ENCODE results near the gene NAE1. TPM values are rescaled to one million over a fixed set of nuclear protein-coding genes. Genes with fewer than 3 reads are reported as not detected.

NAE1 gene
- total RNA-seq, 2 experiments from 2014 or later, result 121 to 126 TPM

DNA sequence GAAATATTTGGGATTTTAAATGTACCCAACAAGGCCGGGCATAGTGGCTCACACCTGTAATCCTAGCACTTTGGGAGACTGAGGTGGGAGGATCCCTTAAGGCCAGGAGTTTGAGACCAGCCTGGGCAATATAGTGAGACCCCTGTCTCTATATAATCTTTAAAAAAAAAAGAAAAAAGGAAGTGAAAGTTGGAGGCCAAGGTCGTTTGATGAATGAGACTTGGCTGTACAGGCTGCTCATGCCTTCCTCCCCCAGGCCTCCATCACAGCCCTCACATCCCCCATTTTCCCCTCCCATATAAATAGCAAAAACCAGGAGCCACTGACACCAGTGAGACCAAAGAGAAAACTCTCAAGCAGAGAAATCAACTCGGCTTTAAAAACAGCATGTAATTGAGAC is 10.1 kb upstream of the NAE1 start:
- DNase-seq, result no peak
- H3K36me3 Mint-ChIP-seq, result no peaks in the 10 kb centered on the region
- peaks cover 6% of the 10 kb centered on the region for H3K4me1 Mint-ChIP-seq (ENCODE audit: low read depth)
- intact Hi-C loops (cut with micrococcal nuclease), result no loop called here
- H3K9me3 Mint-ChIP-seq, result no peaks in the 10 kb centered on the region
- ChIA-PET CTCF (interaction anchor here (1.0 to 1.3 kb wide), 2 partner anchors 10 to 15 kb away, joined by 3 to 4 read pairs; partner anchors contain the start of gene NAE1), POLR2A (no interaction called here)
- H3K27me3 Mint-ChIP-seq, result peaks cover 28% of the 10 kb centered on the region
- no peak overlapping the region for H3K4me3 Mint-ChIP-seq
- H3K27ac Mint-ChIP-seq, result no peak overlapping the region

DNA sequence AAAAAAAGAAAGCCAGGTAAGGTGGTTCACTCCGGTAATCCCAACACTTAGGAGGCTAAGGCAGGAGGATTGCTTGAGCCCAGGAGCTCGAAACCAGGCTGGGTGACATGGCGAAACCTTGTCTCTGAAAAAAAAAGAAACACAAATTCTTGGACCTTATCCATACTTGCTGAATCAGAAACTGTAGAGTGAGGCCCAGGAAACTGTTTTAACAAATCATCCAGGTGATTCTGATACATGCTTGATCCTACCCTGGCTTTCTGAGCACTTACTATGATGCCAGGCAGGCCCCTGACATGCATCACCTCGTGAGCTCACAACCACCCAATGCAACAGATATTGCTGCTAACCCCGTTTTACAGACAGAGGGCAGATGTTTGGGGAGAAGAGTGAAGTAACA is 4.0 kb upstream of the NAE1 start:
- POLR2A ChIA-PET, result no interaction called here
- Mint-ChIP-seq H3K9me3 (no peaks in the 10 kb centered on the region), H3K27ac (no peak overlapping the region), H3K4me1 (ENCODE audit: low read depth) (peaks cover 20% of the 10 kb centered on the region), H3K4me3 (no peak overlapping the region), H3K36me3 (no peaks in the 10 kb centered on the region), H3K27me3 (peaks cover 1% of the 10 kb centered on the region)
- CTCF ChIA-PET, result interaction anchor here (0.7 to 15.9 kb wide), 3 partner anchors 28 to 75 kb away, joined by 4 to 355 read pairs (median 5); no protein-coding TSS in a partner anchor
- intact Hi-C loops (cut with micrococcal nuclease), result loop anchor here (5.0 kb wide), 1 partner anchor 93 kb away; the partner anchor contains the start of gene RRAD
- no peak for DNase-seq

DNA sequence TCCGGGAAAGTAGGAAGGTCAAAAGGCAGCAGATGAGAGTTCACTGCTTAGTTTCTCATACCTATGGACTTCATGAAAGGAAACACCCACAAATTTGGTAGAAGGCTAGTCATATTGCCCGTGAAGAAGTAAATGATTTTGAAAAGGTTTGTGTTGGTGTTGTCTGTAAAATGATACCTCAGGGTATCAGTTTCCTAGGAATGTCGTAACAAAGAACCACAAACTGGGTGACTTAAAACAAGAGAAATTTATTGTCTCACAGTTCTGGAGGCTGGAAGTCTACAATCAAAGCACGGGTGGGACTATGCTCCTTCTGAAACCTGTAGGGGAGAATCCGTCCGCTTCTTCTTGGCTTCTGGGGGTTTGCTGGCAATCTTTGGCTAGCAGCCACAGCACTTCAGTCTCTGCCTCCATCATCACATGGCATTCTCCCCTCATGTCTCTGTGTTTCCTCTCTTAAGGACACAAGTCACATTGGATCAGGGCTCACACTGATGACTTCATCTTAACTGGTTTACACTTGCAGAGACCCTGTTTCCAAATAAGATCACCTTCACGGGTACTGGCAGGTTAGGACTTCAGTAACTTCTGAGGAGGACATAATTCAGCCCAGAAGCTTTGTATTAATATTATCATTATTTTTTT is 2.0 kb upstream of the NAE1 start:
- POLR2A ChIA-PET, result no interaction called here
- Mint-ChIP-seq H3K36me3 (peaks cover 3% of the 10 kb centered on the region), H3K9me3 (no peaks in the 10 kb centered on the region), H3K4me1 (ENCODE audit: low read depth) (peaks cover 33% of the 10 kb centered on the region), H3K4me3 (no peak overlapping the region), H3K27me3 (no peaks in the 10 kb centered on the region), H3K27ac (no peak overlapping the region)
- no peak for DNase-seq
- intact Hi-C loops (cut with micrococcal nuclease), result loop anchor here (5.0 kb wide), 1 partner anchor 95 kb away; the partner anchor contains the start of gene RRAD
- CTCF ChIA-PET, result interaction anchor here (15.9 kb wide), 1 partner anchor 37 kb away, joined by 355 read pairs; no protein-coding TSS in a partner anchor

DNA sequence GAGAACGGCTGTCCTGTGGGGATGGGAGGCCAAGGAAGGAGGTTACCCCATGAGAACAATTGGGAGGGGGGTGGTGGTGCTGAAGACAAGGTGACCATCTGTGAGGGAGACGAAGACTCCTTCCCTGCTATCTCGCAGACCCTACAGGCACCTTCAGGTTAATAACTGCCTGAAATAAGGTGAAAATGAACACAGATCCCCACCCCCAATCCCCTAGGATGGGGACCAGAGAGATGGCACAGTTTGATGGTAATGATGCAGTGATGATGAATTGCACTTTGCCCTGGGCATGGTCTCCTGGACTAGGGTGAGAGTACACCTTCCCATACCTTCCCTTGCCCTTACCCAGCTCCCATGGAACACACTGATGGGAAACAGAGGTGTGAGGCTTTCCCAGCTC is 1.4 kb upstream of the NAE1 start:
- Mint-ChIP-seq H3K36me3 (peaks cover 6% of the 10 kb centered on the region), H3K4me1 (ENCODE audit: low read depth) (peaks cover 37% of the 10 kb centered on the region), H3K27me3 (no peaks in the 10 kb centered on the region), H3K9me3 (no peaks in the 10 kb centered on the region), H3K27ac (no peak overlapping the region), H3K4me3 (no peak overlapping the region)
- ChIA-PET POLR2A (no interaction called here), CTCF (interaction anchor here (0.7 to 15.9 kb wide), 5 partner anchors 28 to 95 kb away, joined by 5 to 355 read pairs (median 20); partner anchors contain the start of gene PDP2)
- DNase-seq, result no peak
- intact Hi-C loops (cut with micrococcal nuclease), result loop anchor here (5.0 kb wide), 1 partner anchor 95 kb away; the partner anchor contains the start of gene RRAD

DNA sequence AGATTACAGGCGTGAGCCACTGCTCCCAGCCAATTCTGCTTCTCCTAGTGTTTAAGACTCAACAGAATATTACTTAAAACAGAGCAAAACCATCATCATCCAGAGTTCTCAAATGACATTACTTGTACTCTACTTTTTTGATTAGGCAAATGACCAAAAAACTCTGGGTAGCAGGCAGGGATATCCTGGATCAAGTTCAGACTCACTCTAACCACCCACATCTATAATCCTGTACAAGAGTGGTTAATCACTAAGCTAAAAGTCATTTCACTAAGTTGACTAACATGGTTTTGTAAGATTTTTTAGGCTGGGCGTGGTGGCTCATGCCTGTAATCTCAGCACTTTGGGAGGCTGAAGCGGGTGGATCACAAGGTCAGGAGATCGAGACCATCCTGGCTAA is 6.8 kb downstream of the NAE1 start:
- H3K36me3 Mint-ChIP-seq, result peaks cover 44% of the 10 kb centered on the region
- no peaks in the 10 kb centered on the region for H3K27me3 Mint-ChIP-seq
- ChIA-PET CTCF (interaction anchor here (1.0 to 15.9 kb wide), 2 partner anchors 10 to 46 kb away, joined by 3 to 355 read pairs; no protein-coding TSS in a partner anchor), POLR2A (no interaction called here)
- intact Hi-C loops (cut with micrococcal nuclease), result no loop called here
- no peaks in the 10 kb centered on the region for H3K9me3 Mint-ChIP-seq
- no peak overlapping the region for H3K27ac Mint-ChIP-seq
- DNase-seq, result no peak
- peaks cover 17% of the 10 kb centered on the region for H3K4me1 Mint-ChIP-seq (ENCODE audit: low read depth)
- H3K4me3 Mint-ChIP-seq, result no peak overlapping the region

DNA sequence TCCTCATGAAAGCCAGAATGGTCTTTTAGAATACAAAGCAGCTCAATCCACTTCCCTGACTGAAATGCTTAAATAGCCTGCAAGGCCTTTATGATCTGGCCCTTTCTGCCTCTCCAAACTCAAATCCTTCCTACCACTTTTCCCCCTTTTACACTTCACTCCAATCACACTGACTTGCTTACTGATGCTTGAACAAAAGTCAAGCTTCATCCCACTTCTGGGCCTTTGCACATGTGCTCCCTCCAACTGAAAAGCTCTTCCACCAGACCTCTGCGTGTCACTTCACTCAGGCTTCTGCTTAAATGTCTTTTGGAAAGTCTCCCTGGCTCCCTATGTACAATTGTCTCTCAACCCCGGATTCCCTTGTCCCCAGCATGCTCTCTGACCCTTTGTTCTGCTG is 16.0 kb downstream of the NAE1 start:
- Mint-ChIP-seq H3K9me3 (no peaks in the 10 kb centered on the region), H3K4me1 (ENCODE audit: low read depth) (no peaks in the 10 kb centered on the region), H3K4me3 (no peak overlapping the region), H3K27ac (no peak overlapping the region), H3K36me3 (peaks cover 58% of the 10 kb centered on the region), H3K27me3 (no peaks in the 10 kb centered on the region)
- DNase-seq, result no peak
- POLR2A ChIA-PET, result no interaction called here
- CTCF ChIA-PET, result interaction anchor here (0.6 to 1.0 kb wide), 2 partner anchors 9 to 16 kb away, joined by 3 to 4 read pairs; partner anchors contain the start of gene NAE1
- intact Hi-C loops (cut with micrococcal nuclease), result no loop called here

DNA sequence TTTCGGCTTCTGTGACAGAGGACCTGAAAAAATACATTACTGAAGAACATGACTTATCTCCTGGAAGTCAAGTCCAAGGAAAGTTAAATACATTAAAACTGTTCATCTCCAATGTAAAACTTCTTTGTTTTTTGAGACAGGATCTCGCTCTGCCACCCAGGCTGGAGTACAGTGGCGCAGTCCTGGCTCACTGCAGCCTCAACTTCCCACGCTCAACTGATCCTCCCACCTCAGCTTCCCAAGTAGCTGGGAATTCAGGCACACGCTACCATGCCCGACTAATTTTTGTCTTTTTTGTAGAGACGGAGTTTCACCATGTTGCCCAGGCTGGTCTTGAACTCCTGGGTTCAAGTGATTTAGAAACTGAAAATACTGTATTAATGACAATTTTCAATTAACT is 19.7 kb downstream of the NAE1 start:
- no peak overlapping the region for H3K27ac Mint-ChIP-seq
- H3K9me3 Mint-ChIP-seq, result no peaks in the 10 kb centered on the region
- intact Hi-C loops (cut with micrococcal nuclease), result no loop called here
- no peak for DNase-seq
- H3K4me1 Mint-ChIP-seq (ENCODE audit: low read depth), result no peaks in the 10 kb centered on the region
- H3K36me3 Mint-ChIP-seq, result peaks cover 45% of the 10 kb centered on the region
- H3K27me3 Mint-ChIP-seq, result no peaks in the 10 kb centered on the region
- ChIA-PET CTCF (interaction anchor here (1.0 kb wide), 1 partner anchor 19 kb away, joined by 3 read pairs; the partner anchor contains the start of gene NAE1), POLR2A (no interaction called here)
- H3K4me3 Mint-ChIP-seq, result no peak overlapping the region

DNA sequence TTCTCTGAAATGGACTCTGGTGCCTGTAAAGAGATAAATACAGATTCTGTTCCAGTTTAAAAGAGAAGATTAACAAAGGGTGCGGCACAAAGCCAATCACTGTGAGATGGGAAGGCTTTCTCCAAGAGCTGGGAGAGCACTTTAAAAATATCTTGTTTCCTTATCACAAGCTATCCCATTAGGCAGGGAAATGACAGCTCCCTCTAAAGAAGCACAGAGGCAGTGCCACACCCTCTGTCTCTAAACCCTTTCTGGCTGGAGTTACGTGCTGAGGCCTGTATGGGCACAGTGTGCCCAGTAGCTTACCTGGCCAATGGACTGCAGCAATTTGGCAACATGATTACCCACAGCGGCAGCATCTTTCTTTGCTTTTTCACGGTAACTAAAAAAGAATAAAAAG is 20.4 kb downstream of the NAE1 start:
- ChIA-PET CTCF (interaction anchor here (1.0 kb wide), 1 partner anchor 20 kb away, joined by 3 read pairs; the partner anchor contains the start of gene NAE1), POLR2A (no interaction called here)
- no peak overlapping the region for H3K27ac Mint-ChIP-seq
- no peaks in the 10 kb centered on the region for H3K4me1 Mint-ChIP-seq (ENCODE audit: low read depth)
- H3K36me3 Mint-ChIP-seq, result peaks cover 45% of the 10 kb centered on the region
- H3K9me3 Mint-ChIP-seq, result no peaks in the 10 kb centered on the region
- H3K4me3 Mint-ChIP-seq, result no peak overlapping the region
- no peak for DNase-seq
- no peaks in the 10 kb centered on the region for H3K27me3 Mint-ChIP-seq
- intact Hi-C loops (cut with micrococcal nuclease), result no loop called here

DNA sequence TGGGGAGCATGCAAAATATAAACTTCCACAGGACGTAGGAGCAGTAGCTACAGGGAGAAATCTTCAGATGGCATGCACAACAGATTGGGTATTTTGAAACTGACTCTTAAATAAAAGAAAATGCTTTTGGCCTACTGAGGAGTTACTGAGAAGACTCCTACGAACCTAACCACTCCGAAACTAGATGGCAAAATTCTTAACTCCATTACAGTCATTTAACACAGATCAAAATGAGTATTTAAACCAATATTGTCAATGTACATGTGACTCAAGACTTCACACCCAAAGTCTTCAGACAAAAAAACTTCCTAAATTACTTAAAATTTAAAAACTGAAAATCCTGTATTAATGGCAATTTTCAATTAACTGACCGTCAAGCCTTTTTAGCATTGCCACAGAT is 21.0 kb downstream of the NAE1 start:
- Mint-ChIP-seq H3K9me3 (no peaks in the 10 kb centered on the region), H3K4me3 (no peak overlapping the region), H3K36me3 (peaks cover 46% of the 10 kb centered on the region), H3K4me1 (ENCODE audit: low read depth) (no peaks in the 10 kb centered on the region), H3K27me3 (no peaks in the 10 kb centered on the region), H3K27ac (no peak overlapping the region)
- CTCF ChIA-PET, result interaction anchor here (0.7 to 1.7 kb wide), 4 partner anchors 21 to 63 kb away, joined by 4 to 10 read pairs (median 5); partner anchors contain the start of genes DYNC1LI2 and NAE1
- intact Hi-C loops (cut with micrococcal nuclease), result no loop called here
- POLR2A ChIA-PET, result no interaction called here
- DNase-seq, result no peak

DNA sequence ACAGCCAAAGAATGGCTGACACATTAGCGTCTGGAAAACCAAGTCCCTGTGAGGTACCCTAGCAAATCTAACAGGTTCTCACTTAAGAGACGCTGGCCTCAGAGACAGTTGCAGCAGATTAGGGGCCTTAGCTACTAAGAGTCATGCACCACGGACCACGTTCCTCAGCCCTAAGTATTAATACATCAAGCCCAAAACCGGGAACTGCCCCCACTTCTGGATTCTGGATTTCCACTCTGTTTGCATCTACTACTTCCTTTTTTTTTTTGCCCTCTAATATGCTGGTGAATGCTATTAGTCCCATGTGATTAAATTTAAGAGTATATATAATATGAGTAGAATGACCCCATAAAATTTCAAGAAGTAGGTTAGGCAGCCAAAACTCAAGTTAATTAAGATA is 28.6 kb downstream of the NAE1 start:
- H3K27ac Mint-ChIP-seq, result no peak overlapping the region
- POLR2A ChIA-PET, result no interaction called here
- H3K36me3 Mint-ChIP-seq, result peaks cover 26% of the 10 kb centered on the region
- no peak for DNase-seq
- H3K9me3 Mint-ChIP-seq, result no peaks in the 10 kb centered on the region
- intact Hi-C loops (cut with micrococcal nuclease), result no loop called here
- no peaks in the 10 kb centered on the region for H3K4me1 Mint-ChIP-seq (ENCODE audit: low read depth)
- H3K27me3 Mint-ChIP-seq, result no peaks in the 10 kb centered on the region
- H3K4me3 Mint-ChIP-seq, result no peak overlapping the region
- CTCF ChIA-PET, result no interaction called here

DNA sequence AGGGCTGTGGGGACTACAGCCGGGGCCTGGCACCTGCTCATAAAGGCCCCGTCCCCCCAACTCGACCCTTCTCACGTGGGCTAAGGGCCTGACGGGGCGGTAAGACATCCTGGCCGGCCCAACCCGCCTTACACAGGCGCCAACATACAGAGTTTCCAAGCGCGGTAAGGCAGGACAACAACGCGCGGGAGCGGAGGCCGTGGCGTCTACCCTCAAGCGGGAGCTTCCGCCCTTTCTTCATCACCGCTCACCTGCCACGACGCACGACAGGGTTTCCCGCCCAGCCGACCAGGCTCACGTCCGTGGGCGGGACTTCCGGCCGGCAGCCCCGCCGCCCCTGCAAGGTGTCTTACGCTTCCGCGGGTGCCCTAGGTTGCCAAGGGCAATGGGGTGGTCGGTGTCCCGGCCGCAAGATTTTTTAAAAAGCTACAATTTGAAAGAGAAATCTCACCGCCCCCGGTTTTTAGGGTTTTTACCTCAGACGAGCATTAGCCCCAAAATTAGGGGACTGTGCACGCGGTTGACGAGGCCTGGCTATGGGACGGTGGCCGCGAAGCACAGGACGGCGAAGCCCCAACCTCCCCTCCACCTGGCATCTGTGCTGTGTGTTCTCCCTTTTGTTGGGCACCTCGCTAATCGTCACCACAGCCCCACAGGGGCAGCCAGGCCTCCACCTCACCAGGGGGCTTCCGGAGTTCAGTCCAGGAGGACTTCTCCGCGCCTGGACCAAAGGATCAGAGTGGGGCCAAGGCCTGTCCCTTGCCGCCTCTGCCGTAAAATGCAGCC is 29.3 kb downstream of the NAE1 start, which contains the start of gene TERB1:
Gene TERB1, minus strand, starts transcription at position 265 of the 786 bp plus-strand sequence. CDS start 4,786 bp downstream, outside the sequence.
- CTCF ChIA-PET, result no interaction called here
- Mint-ChIP-seq H3K36me3 (peaks cover 25% of the 10 kb centered on the region), H3K4me1 (ENCODE audit: low read depth) (no peaks in the 10 kb centered on the region), H3K27ac (no peak within 1 kb of the TSS), H3K4me3 (no peak within 1 kb of the TSS), H3K9me3 (no peaks in the 10 kb centered on the region), H3K27me3 (no peaks in the 10 kb centered on the region)
- no peak for DNase-seq
- intact Hi-C loops (cut with micrococcal nuclease), result no loop called here
- POLR2A ChIA-PET, result no interaction called here

DNA sequence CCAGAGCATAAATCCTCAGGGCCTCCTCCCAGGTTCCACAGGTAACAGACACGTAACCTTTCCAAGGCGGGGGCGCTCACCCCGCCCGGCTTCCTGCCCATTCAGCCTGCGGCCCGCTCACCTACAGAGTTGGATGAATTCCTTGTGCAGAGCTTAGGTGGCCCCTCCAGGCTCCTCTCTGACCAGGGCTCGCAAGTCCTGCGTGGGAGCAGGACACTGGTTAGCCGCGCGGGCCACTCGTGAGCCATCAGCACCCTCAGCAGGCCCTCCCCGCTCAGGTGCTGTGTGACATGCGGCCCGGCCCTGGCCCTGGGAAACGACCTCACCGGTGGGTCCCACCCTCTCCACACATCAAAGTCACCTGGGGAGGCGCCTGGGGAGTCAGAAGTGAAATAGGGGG is 29.9 kb downstream of the NAE1 start:
- H3K9me3 Mint-ChIP-seq, result no peaks in the 10 kb centered on the region
- no peak overlapping the region for H3K27ac Mint-ChIP-seq
- no peaks in the 10 kb centered on the region for H3K4me1 Mint-ChIP-seq (ENCODE audit: low read depth)
- H3K36me3 Mint-ChIP-seq, result peaks cover 25% of the 10 kb centered on the region
- ChIA-PET POLR2A (no interaction called here), CTCF (no interaction called here)
- no peaks in the 10 kb centered on the region for H3K27me3 Mint-ChIP-seq
- intact Hi-C loops (cut with micrococcal nuclease), result no loop called here
- DNase-seq, result no peak
- H3K4me3 Mint-ChIP-seq, result no peak overlapping the region
